GM23338 (cell line): ENCODE data around the gene FRAT2. TPM values are rescaled to one million over a fixed set of nuclear protein-coding genes. Genes with fewer than 3 reads are reported as not detected.
A peak's percentile ranks its signal among the peaks of the same experiment; 100 is the strongest.

ENCODE experiments used
- ATAC-seq: fragments of 200-7000 bp; cut with Tn5 transposase; 3 replicates; pipeline ENCODE4 v1.9.1; 2020
- DNase-seq: peaks from one replicate; pipeline ENCODE4 v3.0.0-alpha.2; 2015; ENCODE audit warnings: low spot score
- H2AFZ ChIP-seq: fragments of 200-600 bp; sonication (generic); 2 replicates; pipeline ENCODE4 v1.8.0; 2016; ENCODE audit warnings: antibody characterized with exemption, mild to moderate bottlenecking, moderate library complexity
- H3F3A ChIP-seq: fragments of 200-600 bp; sonication (generic); replicated peaks from 2 replicates; pipeline ENCODE4 v1.8.0; 2017; ENCODE audit warnings: antibody characterized with exemption, mixed run types, low read depth
- H3K27ac ChIP-seq: fragments of 200-600 bp; sonication (generic); 2 replicates; pipeline ENCODE4 v1.6.1; 2016; ENCODE audit warnings: low read depth
- H3K27me3 ChIP-seq: fragments of 200-600 bp; sonication (generic); 2 replicates; pipeline ENCODE4 v1.8.0; 2016; ENCODE audit warnings: mild to moderate bottlenecking, mixed run types, moderate library complexity; ENCODE audit not compliant: insufficient read depth
- H3K36me3 ChIP-seq: fragments of 200-600 bp; sonication (generic); 2 replicates; pipeline ENCODE4 v1.8.0; 2016; ENCODE audit warnings: mild to moderate bottlenecking; ENCODE audit not compliant: insufficient read depth
- H3K4me1 ChIP-seq: fragments of 200-600 bp; sonication (generic); 2 replicates; pipeline ENCODE4 v1.8.0; 2016; ENCODE audit warnings: mild to moderate bottlenecking, moderate library complexity; ENCODE audit not compliant: insufficient read depth
- H3K4me2 ChIP-seq: fragments of 200-600 bp; sonication (generic); 2 replicates; pipeline ENCODE4 v1.7.1; 2017; ENCODE audit warnings: mixed run types
- H3K4me3 ChIP-seq: fragments of 200-600 bp; sonication (generic); 2 replicates; pipeline ENCODE4 v1.6.1; 2016; ENCODE audit warnings: mixed run types
- H3K79me2 ChIP-seq: fragments of 200-600 bp; sonication (generic); replicated peaks from 2 replicates; pipeline ENCODE4 v1.8.0; 2017; ENCODE audit warnings: mild to moderate bottlenecking; ENCODE audit not compliant: insufficient read depth
- H3K9me2 ChIP-seq: fragments of 200-600 bp; sonication (generic); 2 replicates; pipeline ENCODE4 v1.8.0; 2017; ENCODE audit not compliant: insufficient read depth
- H4K20me1 ChIP-seq: fragments of 200-600 bp; sonication (generic); replicated peaks from 2 replicates; pipeline ENCODE4 v1.8.0; 2017; ENCODE audit warnings: mild to moderate bottlenecking; ENCODE audit not compliant: insufficient read depth
- H3K27ac Mint-ChIP-seq: 2 replicates; pipeline ENCODE4 v1.8.0; 2020; ENCODE audit warnings: inconsistent platforms, mild to moderate bottlenecking, moderate library complexity, mixed read lengths
- H3K27me3 Mint-ChIP-seq: 3 replicates; pipeline ENCODE4 v1.8.0; 2022; ENCODE audit warnings: low read depth, mild to moderate bottlenecking, moderate library complexity, mixed read lengths, inconsistent platforms; ENCODE audit not compliant: insufficient read depth, poor library complexity
- H3K36me3 Mint-ChIP-seq: 3 replicates; pipeline ENCODE4 v1.8.0; 2021; ENCODE audit warnings: low read depth, mild to moderate bottlenecking, inconsistent platforms, moderate library complexity, mixed read lengths
- H3K4me1 Mint-ChIP-seq: 3 replicates; pipeline ENCODE4 v1.8.0; 2020; ENCODE audit warnings: mild to moderate bottlenecking, inconsistent platforms, mixed read lengths
- H3K4me3 Mint-ChIP-seq: 3 replicates; pipeline ENCODE4 v1.8.0; 2021; ENCODE audit warnings: moderate library complexity, mild to moderate bottlenecking, inconsistent platforms, mixed read lengths
- H3K9me3 Mint-ChIP-seq: 3 replicates; pipeline ENCODE4 v1.8.0; 2020; ENCODE audit warnings: moderate library complexity, mild to moderate bottlenecking, inconsistent platforms, mixed read lengths
- CREB1 ChIP-seq: fragments of 250-450 bp; sonication (Bioruptor Pico); IDR thresholded peaks from 2 replicates; pipeline ENCODE4 v1.5.0; 2020; ENCODE audit warnings: low read depth, mild to moderate bottlenecking, moderate library complexity
- ETS1 ChIP-seq: IDR thresholded peaks from 2 replicates; pipeline ENCODE4 v1.6.1; 2016; ENCODE audit warnings: antibody characterized with exemption
- EZH2 ChIP-seq: fragments of 200-600 bp; sonication (generic); IDR thresholded peaks from one replicate; pipeline ENCODE4 v1.8.0; 2017; ENCODE audit warnings: antibody characterized with exemption, mild to moderate bottlenecking, low read depth; ENCODE audit not compliant: unreplicated experiment
- POLR2AphosphoS5 ChIP-seq: IDR thresholded peaks from 2 replicates; pipeline ENCODE4 v1.6.1; 2016; ENCODE audit warnings: antibody characterized with exemption, low read depth
- REST ChIP-seq: IDR thresholded peaks from one replicate; pipeline ENCODE4 v1.6.1; 2018; ENCODE audit warnings: antibody characterized with exemption; ENCODE audit not compliant: unreplicated experiment
- ZNF331 ChIP-seq: fragments of 250-450 bp; sonication (Bioruptor Pico); IDR thresholded peaks from 2 replicates; pipeline ENCODE4 v1.5.0; 2020; ENCODE audit warnings: low read depth, mild to moderate bottlenecking, moderate library complexity
- long read RNA-seq: library from polyadenylated mRNA; unstranded; transcript quantifications from one replicate; pipeline ENCODE4 v2.0.0, GENCODE V29; 2020; ENCODE audit not compliant: unreplicated experiment
- polyA plus RNA-seq: library from polyadenylated mRNA; unstranded; fragments of >200 nt; fragmentation: Nextera tagmentation; extraction: Ambion mirVana; gene quantifications from 2 replicates; pipeline ENCODE4 v1.2.1, GENCODE V29; 2016
- total RNA-seq: library from RNA; depleted of rRNA; stranded (reverse); fragments of >200 nt; shearing (Covaris generic); gene quantifications from 2 replicates; pipeline ENCODE4 v1.2.3, GENCODE V29; 2014; rRNA removed

Gene FRAT2
- 87.5 and 109 TPM in 2 replicates for total RNA-seq
- polyA plus RNA-seq: 24.5 and 44.0 TPM in 2 replicates
- long read RNA-seq, transcript FRAT2-201 (1 exons, 2,213 nt): major isoform, 6 of 7 reads
- long read RNA-seq, partial matches to known transcripts: 0 of 7 reads
- long read RNA-seq, other reads (novel, unspliced or antisense): 1 of 7 reads

GRCh38 chr10:97334370-97335175, at the start of gene FRAT2:
Gene FRAT2, minus strand, starts transcription at chr10:97334729. Its CDS starts 157 bp downstream, at chr10:97334572.
- Mint-ChIP-seq H3K27ac (peak within 1 kb of the TSS; percentile 95), H3K4me3 (peak within 1 kb of the TSS; percentile 94), H3K4me1 (peaks cover 53% of the 10 kb centered on the region), H3K36me3 (peaks cover 32% of the 10 kb centered on the region), H3K27me3 (peaks cover 23% of the 10 kb centered on the region), H3K9me3 (no peaks in the 10 kb centered on the region)
- Histone ChIP-seq H3K36me3 (no peaks in the 10 kb centered on the region), H3K9me2 (no peaks in the 10 kb centered on the region), H2AFZ (no peak within 1 kb of the TSS), H3K27me3 (no peaks in the 10 kb centered on the region), H3K27ac (peak within 1 kb of the TSS; percentile 98), H3K4me2 (peak within 1 kb of the TSS; percentile 93), H3K4me3 (peak within 1 kb of the TSS; percentile 82), H3K79me2 (peaks cover 43% of the 10 kb centered on the region), H3K4me1 (peaks cover 57% of the 10 kb centered on the region), H3F3A (peaks cover 19% of the 10 kb centered on the region), H4K20me1 (peaks cover 24% of the 10 kb centered on the region)
- TF ChIP-seq CREB1 (CRISPR knock-in tag) (peak; percentile 93), POLR2AphosphoS5 (peak; percentile 90), ETS1 (no peak), ZNF331 (CRISPR knock-in tag) (peak; percentile 10; the same call in 1 of the 2 replicates)
- DNase-seq (peak; percentile 94), ATAC-seq (peak; percentile 28)

GRCh38 chr10:97384156-97384555, 49.6 kb upstream of the FRAT2 start:
- TF ChIP-seq ZNF331 (CRISPR knock-in tag) (no peak), REST (no peak), ETS1 (no peak), EZH2 (no peak)
- H3K27me3 Mint-ChIP-seq: peaks cover 2% of the 10 kb centered on the region
- Histone ChIP-seq H3K4me2 (no peak overlapping the region), H3K9me2 (no peaks in the 10 kb centered on the region), H4K20me1 (no peaks in the 10 kb centered on the region), H2AFZ (no peak overlapping the region), H3K4me1 (no peaks in the 10 kb centered on the region), H3K27me3 (no peaks in the 10 kb centered on the region), H3K79me2 (no peaks in the 10 kb centered on the region), H3K36me3 (peaks cover 20% of the 10 kb centered on the region), H3K4me3 (no peak overlapping the region), H3K27ac (no peak overlapping the region), H3F3A (0 out of 2 replicates have a peak, but pooled peaks cover 5% of the 10 kb centered on the region)
- H3K36me3 Mint-ChIP-seq: peaks cover 68% of the 10 kb centered on the region
- no peaks in the 10 kb centered on the region for H3K4me1 Mint-ChIP-seq
- no peak overlapping the region for H3K27ac Mint-ChIP-seq
- no peak for DNase-seq
- ATAC-seq: no peak
- H3K4me3 Mint-ChIP-seq: no peak overlapping the region
- H3K9me3 Mint-ChIP-seq: no peaks in the 10 kb centered on the region
